ENCODE results near the gene SYT1. TPM values are rescaled to one million over a fixed set of nuclear protein-coding genes. Genes with fewer than 3 reads are reported as not detected.

The SYT1 gene
- total RNA-seq, 1 experiment from 2014 or later: 1.3 TPM

- TF ChIP-seq, protein P1, sequence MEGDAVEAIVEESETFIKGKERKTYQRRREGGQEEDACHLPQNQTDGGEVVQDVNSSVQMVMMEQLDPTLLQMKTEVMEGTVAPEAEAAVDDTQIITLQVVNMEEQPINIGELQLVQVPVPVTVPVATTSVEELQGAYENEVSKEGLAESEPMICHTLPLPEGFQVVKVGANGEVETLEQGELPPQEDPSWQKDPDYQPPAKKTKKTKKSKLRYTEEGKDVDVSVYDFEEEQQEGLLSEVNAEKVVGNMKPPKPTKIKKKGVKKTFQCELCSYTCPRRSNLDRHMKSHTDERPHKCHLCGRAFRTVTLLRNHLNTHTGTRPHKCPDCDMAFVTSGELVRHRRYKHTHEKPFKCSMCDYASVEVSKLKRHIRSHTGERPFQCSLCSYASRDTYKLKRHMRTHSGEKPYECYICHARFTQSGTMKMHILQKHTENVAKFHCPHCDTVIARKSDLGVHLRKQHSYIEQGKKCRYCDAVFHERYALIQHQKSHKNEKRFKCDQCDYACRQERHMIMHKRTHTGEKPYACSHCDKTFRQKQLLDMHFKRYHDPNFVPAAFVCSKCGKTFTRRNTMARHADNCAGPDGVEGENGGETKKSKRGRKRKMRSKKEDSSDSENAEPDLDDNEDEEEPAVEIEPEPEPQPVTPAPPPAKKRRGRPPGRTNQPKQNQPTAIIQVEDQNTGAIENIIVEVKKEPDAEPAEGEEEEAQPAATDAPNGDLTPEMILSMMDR (IDR thresholded peaks at IDR 0.05; ENCODE audit: unreplicated experiment): no peak
- H3K27ac Mint-ChIP-seq (ENCODE audit: unreplicated experiment): no peak overlapping the region
- no peaks in the 10 kb centered on the region for H3K27me3 Mint-ChIP-seq (ENCODE audit: unreplicated experiment)
- DNase-seq: no peak
- no peaks in the 10 kb centered on the region for H3K9me3 Mint-ChIP-seq (ENCODE audit: low read depth, unreplicated experiment)
- H3K36me3 Mint-ChIP-seq (ENCODE audit: insufficient read depth, unreplicated experiment): no peaks in the 10 kb centered on the region
- intact Hi-C loops (cut with micrococcal nuclease; ENCODE audit: unreplicated experiment): no loop called here
- no TSS peak for BruUV-seq (replicated peaks)
- no peak overlapping the region for H3K4me3 Mint-ChIP-seq (ENCODE audit: low read depth, unreplicated experiment)
- H3K4me1 Mint-ChIP-seq (ENCODE audit: low read depth, unreplicated experiment): no peaks in the 10 kb centered on the region
- CTCF ChIA-PET: interaction anchor here (0.6 kb wide), 1 partner anchor 609 kb away, joined by 3 read pairs; no protein-coding TSS in a partner anchor
Measured at GRCh38 chr12:79393842-79394241, 529.3 kb downstream of the SYT1 start.

GRCh38 chr12:79397609-79398008 lies 533.0 kb downstream of the SYT1 start:
- no peak overlapping the region for H3K4me3 Mint-ChIP-seq (ENCODE audit: low read depth, unreplicated experiment)
- no peaks in the 10 kb centered on the region for H3K9me3 Mint-ChIP-seq (ENCODE audit: low read depth, unreplicated experiment)
- no peak for DNase-seq
- BruUV-seq (replicated peaks): no TSS peak
- no peaks in the 10 kb centered on the region for H3K36me3 Mint-ChIP-seq (ENCODE audit: insufficient read depth, unreplicated experiment)
- TF ChIP-seq, protein P1 (IDR thresholded peaks at IDR 0.05; ENCODE audit: unreplicated experiment): no peak
- H3K27me3 Mint-ChIP-seq (ENCODE audit: unreplicated experiment): no peaks in the 10 kb centered on the region
- no peaks in the 10 kb centered on the region for H3K4me1 Mint-ChIP-seq (ENCODE audit: low read depth, unreplicated experiment)
- CTCF ChIA-PET: no interaction called here
- no peak overlapping the region for H3K27ac Mint-ChIP-seq (ENCODE audit: unreplicated experiment)
- intact Hi-C loops (cut with micrococcal nuclease; ENCODE audit: unreplicated experiment): no loop called here

DNA sequence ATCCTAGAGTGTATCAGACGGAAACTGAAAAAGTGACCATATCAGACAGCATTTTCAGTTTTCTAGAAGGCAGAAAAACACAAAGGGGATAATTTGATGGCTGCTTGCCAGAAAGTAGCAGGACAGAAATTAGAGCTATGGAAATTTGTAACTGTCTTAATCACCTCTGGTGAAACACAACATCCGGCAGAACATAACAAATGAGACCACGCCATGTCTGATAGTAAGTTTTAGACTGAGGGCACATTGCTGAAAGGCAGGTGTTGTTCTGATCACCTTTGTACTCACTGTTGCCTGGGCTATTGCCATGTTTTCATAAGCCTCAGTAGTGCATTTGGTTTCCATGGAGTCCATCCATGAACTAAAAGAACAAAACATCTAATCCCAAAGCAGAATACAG lies 535.9 kb downstream of the SYT1 start:
- BruUV-seq (replicated peaks): no TSS peak
- no peak overlapping the region for H3K4me3 Mint-ChIP-seq (ENCODE audit: low read depth, unreplicated experiment)
- H3K4me1 Mint-ChIP-seq (ENCODE audit: low read depth, unreplicated experiment): no peaks in the 10 kb centered on the region
- intact Hi-C loops (cut with micrococcal nuclease; ENCODE audit: unreplicated experiment): loop anchor here (10.0 kb wide), 3 partner anchors 484 to 1364 kb away; no protein-coding TSS in a partner anchor
- H3K9me3 Mint-ChIP-seq (ENCODE audit: low read depth, unreplicated experiment): no peaks in the 10 kb centered on the region
- H3K27me3 Mint-ChIP-seq (ENCODE audit: unreplicated experiment): no peaks in the 10 kb centered on the region
- no peak overlapping the region for H3K27ac Mint-ChIP-seq (ENCODE audit: unreplicated experiment)
- no peaks in the 10 kb centered on the region for H3K36me3 Mint-ChIP-seq (ENCODE audit: insufficient read depth, unreplicated experiment)
- CTCF ChIA-PET: no interaction called here
- DNase-seq: no peak
- TF ChIP-seq, protein P1 (IDR thresholded peaks at IDR 0.05; ENCODE audit: unreplicated experiment): no peak

DNA sequence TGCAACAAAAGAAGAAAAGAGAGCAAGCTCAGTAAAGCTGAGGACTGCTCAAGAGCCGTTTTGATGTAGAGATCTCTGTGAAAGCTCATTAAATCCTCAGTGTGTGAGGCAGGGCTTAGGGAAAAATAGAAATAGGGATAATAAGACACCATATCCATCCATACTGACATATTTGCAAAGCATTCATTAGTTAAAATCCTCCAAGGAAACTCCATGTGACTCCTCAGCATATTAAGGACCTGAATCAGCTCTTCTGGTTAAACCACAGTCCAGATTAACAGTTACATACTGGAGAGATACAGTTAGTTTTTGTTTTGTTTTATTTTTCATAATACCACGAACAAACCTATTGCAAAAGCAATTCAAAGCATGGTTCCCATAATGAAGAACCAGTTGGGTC lies 538.0 kb downstream of the SYT1 start:
- Mint-ChIP-seq H3K4me1 (ENCODE audit: low read depth, unreplicated experiment) (peaks cover 3% of the 10 kb centered on the region), H3K27me3 (ENCODE audit: unreplicated experiment) (no peaks in the 10 kb centered on the region), H3K27ac (ENCODE audit: unreplicated experiment) (no peak overlapping the region), H3K9me3 (ENCODE audit: low read depth, unreplicated experiment) (no peaks in the 10 kb centered on the region), H3K36me3 (ENCODE audit: insufficient read depth, unreplicated experiment) (no peaks in the 10 kb centered on the region), H3K4me3 (ENCODE audit: low read depth, unreplicated experiment) (no peak overlapping the region)
- no peak for DNase-seq
- BruUV-seq (replicated peaks): no TSS peak
- intact Hi-C loops (cut with micrococcal nuclease; ENCODE audit: unreplicated experiment): loop anchor here (10.0 kb wide), 3 partner anchors 482 to 1362 kb away; no protein-coding TSS in a partner anchor
- CTCF ChIA-PET: no interaction called here
- TF ChIP-seq, protein P1 (IDR thresholded peaks at IDR 0.05; ENCODE audit: unreplicated experiment): no peak

All from Calu3 (cell line).